Lower lobe of right lung (tissue), 2 donors: ENCODE data around the gene ZNF350. TPM values are rescaled to one million over a fixed set of nuclear protein-coding genes. Genes with fewer than 3 reads are reported as not detected.

ENCODE experiments used
- ATAC-seq, 2 donors: fragments of 200-7000 bp; cut with Tn5 transposase; one replicate each; pipeline ENCODE4 v1.9.1; 2020 to 2022; ENCODE audit warnings: mild to moderate bottlenecking in 2 of 2, moderate library complexity in 2 of 2
- DNase-seq: peaks from one replicate; pipeline ENCODE4 v3.0.0-alpha.2; 2020
- H3K27ac ChIP-seq: fragments of 200-600 bp; one replicate; pipeline ENCODE4 v1.8.0; 2022
- H3K27me3 ChIP-seq: fragments of 200-600 bp; one replicate; pipeline ENCODE4 v1.8.0; 2022; ENCODE audit warnings: low read depth
- H3K36me3 ChIP-seq: fragments of 200-600 bp; one replicate; pipeline ENCODE4 v1.8.0; 2022; ENCODE audit warnings: mild to moderate bottlenecking
- H3K4me1 ChIP-seq: fragments of 200-600 bp; one replicate; pipeline ENCODE4 v1.8.0; 2022
- H3K4me3 ChIP-seq: fragments of 200-600 bp; one replicate; pipeline ENCODE4 v1.8.0; 2022; ENCODE audit warnings: mild to moderate bottlenecking
- H3K9me3 ChIP-seq: fragments of 200-600 bp; one replicate; pipeline ENCODE4 v1.8.0; 2022
- CTCF ChIP-seq: fragments of 200-600 bp; IDR thresholded peaks from one replicate; pipeline ENCODE4 v1.8.0; 2022; ENCODE audit warnings: antibody characterized with exemption, mild to moderate bottlenecking
- intact Hi-C: fragments of 100-400 bp; cut with DNase I; formaldehyde crosslinking; loops from one replicate; pipeline ENCODE4 v1.11.0; 2022
- total RNA-seq: library from RNA; stranded (reverse); fragmentation: NEBNext Ultra II Directional; extraction: Animal tissue kit (Norgen Biotek cat#: 25700); gene quantifications from one replicate; pipeline ENCODE4 v1.2.1, GENCODE V29; 2021
- donor health status: DM: no; HTN: yes; CAD: no; lungs with severe emphysema.

The ZNF350 gene
- total RNA-seq, 1 donor from 2014 or later, result 13.7 TPM

- peaks cover 6% of the 10 kb centered on the region for H3K4me1 ChIP-seq
- DNase-seq, result no peak
- H3K27me3 ChIP-seq, result no peaks in the 10 kb centered on the region
- no peak overlapping the region for H3K27ac ChIP-seq
- H3K9me3 ChIP-seq, result peaks cover 79% of the 10 kb centered on the region
- intact Hi-C loops, result no loop called here
- H3K4me3 ChIP-seq, result no peak overlapping the region
- H3K36me3 ChIP-seq, result peaks cover 70% of the 10 kb centered on the region
- ATAC-seq, result no peak
- no peak for TF ChIP-seq CTCF
Measured at GRCh38 chr19:52022193-52022592, 35.6 kb upstream of the ZNF350 start.

GRCh38 chr19:52020506-52020905 lies 33.9 kb upstream of the ZNF350 start:
- intact Hi-C loops, result no loop called here
- TF ChIP-seq CTCF, result no peak
- DNase-seq (no peak), ATAC-seq (no peak)
- Histone ChIP-seq H3K27me3 (no peaks in the 10 kb centered on the region), H3K9me3 (peaks cover 96% of the 10 kb centered on the region), H3K36me3 (peaks cover 83% of the 10 kb centered on the region), H3K4me1 (no peaks in the 10 kb centered on the region), H3K4me3 (no peak overlapping the region), H3K27ac (no peak overlapping the region)

- ATAC-seq, result no peak
Measured at GRCh38 chr19:52010674-52011073, 24.0 kb upstream of the ZNF350 start.

GRCh38 chr19:52007806-52008557 lies 21.3 kb upstream of the ZNF350 start, which contains the start of gene ZNF615:
TSS of gene ZNF615 (minus strand) at chr19:52008211. CDS start at chr19:52003711, 4,500 bp downstream.
- Histone ChIP-seq H3K9me3 (peaks cover 43% of the 10 kb centered on the region), H3K36me3 (peaks cover 6% of the 10 kb centered on the region), H3K27ac (peak within 1 kb of the TSS; percentile 89), H3K4me3 (peak within 1 kb of the TSS; percentile 80), H3K4me1 (peaks cover 14% of the 10 kb centered on the region), H3K27me3 (no peaks in the 10 kb centered on the region)
- no peak for TF ChIP-seq CTCF
- ATAC-seq (peak; percentile 99 to 100), DNase-seq (peak; percentile 93)
- intact Hi-C loops, result no loop called here

More at GRCh38 chr19:52010674-52011073, 24.0 kb upstream of the ZNF350 start:
- Histone ChIP-seq H3K36me3 (peaks cover under 1% of the 10 kb centered on the region), H3K27me3 (no peaks in the 10 kb centered on the region), H3K4me1 (peaks cover 14% of the 10 kb centered on the region), H3K4me3 (no peak overlapping the region), H3K27ac (no peak overlapping the region), H3K9me3 (peaks cover 42% of the 10 kb centered on the region)
- TF ChIP-seq CTCF, result no peak
- DNase-seq, result no peak
- intact Hi-C loops, result no loop called here

- H3K27me3 ChIP-seq, result no peaks in the 10 kb centered on the region
- peaks cover 10% of the 10 kb centered on the region for H3K36me3 ChIP-seq
- H3K4me1 ChIP-seq, result peaks cover 14% of the 10 kb centered on the region
- intact Hi-C loops, result no loop called here
- peak overlapping the region; percentile 80 for H3K4me3 ChIP-seq
- DNase-seq (no peak), ATAC-seq (peak in 1 of 2 donors; percentile 47)
- TF ChIP-seq CTCF, result no peak
- peak overlapping the region; percentile 89 for H3K27ac ChIP-seq
- peaks cover 39% of the 10 kb centered on the region for H3K9me3 ChIP-seq
Measured at GRCh38 chr19:52007451-52007805, 20.8 kb upstream of the ZNF350 start.
